HUDEP-2 (cell line): ENCODE data around the gene PROSER3.
"Not testable (repeated sequence)": the region's sequence is repeated elsewhere in the genome, so short reads cannot be mapped to it uniquely, and the experiment has no call there.

Source experiments
- DNase-seq, 76 experiments: peaks; one replicate each; lab custom pipeline; 2025; ENCODE audit not compliant: unreplicated experiment in 76 of 76; lab: John Stamatoyannopoulos, UW

PROSER3 gene

DNA sequence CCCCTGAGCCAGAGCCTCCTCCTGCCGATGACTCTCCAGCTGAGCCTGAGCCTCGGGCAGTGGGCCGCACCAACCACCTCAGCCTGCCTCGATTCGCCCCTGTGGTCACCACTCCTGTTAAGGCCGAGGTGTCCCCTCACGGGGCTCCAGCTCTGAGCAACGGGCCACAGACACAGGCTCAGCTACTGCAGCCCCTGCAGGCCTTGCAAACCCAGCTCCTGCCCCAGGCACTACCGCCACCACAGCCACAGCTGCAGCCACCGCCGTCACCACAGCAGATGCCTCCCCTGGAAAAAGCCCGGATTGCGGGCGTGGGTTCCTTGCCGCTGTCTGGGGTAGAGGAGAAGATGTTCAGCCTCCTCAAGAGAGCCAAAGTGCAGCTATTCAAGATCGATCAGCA, 36.6 kb upstream of the PROSER3 start:
- no peak for DNase-seq

DNA sequence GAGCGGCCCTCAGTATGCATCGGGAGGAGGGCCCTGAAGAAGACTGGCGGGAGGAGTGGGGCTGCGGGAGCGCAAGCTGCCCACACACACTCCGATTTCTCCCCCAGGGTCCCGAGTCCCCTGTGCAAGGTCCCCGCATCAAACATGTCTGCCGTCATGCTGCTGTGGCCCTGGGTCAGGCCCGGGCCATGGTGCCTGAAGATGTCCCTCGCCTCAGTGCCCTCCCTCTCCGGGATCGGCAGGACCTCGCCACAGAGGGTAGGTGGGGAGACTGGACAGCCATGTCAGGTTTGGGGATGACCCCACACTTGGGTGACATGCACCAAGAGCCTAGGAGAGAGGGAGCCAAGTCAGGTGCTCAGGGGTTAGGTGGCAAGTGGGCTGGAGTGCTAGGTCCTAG, 35.5 kb upstream of the PROSER3 start:
- DNase-seq = no peak

DNA sequence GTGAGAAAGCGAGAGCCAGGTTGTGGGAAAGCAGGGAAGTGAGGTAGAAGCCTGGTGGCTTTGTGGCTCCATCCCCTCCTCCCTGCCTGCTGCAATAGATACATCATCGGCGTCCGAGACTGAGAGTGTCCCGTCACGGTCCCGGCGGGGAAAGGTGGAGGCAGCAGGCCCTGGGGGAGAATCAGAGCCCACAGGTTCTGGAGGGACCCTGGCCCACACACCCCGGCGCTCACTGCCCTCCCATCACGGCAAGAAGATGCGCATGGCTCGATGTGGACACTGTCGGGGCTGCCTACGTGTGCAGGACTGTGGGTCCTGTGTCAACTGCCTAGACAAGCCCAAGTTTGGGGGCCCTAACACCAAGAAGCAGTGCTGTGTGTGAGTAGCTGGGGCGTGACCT, 35.1 kb upstream of the PROSER3 start:
- DNase-seq = no peak

DNA sequence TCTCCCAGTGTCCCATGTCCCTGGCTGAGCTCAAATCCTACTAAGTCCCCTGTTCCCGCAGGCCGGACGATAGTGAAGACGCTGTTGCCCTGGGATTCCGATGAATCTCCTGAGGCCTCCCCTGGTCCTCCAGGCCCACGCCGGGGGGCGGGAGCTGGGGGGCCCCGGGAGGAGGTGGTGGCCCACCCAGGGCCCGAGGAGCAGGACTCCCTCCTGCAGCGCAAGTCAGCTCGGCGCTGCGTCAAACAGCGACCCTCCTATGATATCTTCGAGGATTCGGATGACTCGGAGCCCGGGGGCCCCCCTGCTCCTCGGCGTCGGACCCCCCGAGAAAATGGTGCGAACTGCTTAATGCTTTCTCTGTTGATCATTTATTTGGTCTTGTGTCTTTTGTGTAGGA, 34.3 kb upstream of the PROSER3 start:
- DNase-seq = no peak

DNA sequence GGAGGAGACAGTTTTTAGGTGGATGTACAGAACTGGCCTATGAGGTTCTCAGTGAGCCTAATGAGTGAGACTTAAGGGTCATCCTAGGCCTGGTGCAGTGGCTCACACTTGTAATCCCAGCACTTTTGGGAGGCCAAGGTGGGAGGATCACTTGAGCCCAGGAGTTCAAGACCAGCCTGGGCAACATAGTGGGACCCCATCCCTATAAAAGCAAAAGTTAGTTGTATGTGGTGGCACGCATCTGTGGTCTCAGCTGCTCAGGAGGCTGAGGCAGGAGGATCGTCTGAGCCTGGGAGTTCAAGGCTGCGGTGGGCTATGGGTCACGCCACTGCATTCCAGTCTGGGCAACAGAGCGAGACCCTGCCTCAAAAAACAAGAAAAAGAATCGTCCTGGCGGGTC, 33.8 kb upstream of the PROSER3 start:
- not testable (repeated sequence) for DNase-seq

DNA sequence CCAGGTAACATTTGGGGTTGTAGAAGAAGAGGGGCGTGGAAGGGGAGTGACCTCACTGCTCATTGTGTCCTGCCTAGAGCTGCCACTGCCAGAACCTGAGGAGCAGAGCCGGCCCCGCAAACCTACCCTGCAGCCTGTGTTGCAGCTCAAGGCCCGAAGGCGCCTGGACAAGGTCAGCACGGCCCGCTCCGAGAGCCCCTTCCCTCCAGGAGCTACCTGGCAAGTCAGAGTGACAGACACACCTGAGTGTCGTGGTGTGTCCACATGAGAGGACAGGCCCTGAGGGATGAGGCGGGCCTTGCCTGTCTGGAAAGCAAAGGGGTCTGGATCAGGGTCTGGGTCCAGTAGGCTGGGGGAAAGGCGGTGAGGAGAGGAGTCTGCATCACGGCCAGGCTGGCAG, 33.4 kb upstream of the PROSER3 start:
- no peak for DNase-seq

DNA sequence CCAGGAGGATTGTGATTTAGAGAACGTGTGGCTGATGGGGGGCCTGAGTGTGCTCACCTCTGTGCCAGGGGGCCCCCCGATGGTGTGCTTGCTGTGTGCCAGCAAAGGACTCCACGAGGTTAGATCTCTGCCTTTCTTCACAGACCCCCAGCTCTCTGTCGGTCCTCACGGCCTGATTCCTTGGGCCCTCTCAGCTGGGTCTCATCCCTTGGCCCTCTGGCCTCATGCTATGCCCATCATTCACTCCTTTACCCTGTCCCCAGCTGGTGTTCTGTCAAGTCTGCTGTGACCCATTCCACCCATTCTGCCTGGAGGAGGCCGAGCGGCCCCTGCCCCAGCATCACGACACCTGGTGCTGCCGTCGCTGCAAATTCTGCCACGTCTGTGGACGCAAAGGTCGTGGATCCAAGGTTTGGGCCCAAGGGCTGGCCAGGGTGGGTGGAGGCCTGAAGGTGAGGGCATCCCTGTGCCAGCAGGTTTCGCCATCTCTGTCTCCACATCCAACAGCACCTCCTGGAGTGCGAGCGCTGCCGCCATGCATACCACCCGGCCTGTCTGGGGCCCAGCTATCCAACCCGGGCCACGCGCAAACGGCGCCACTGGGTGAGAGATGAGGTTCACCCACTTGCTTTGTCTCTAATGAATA, 32.6 kb upstream of the PROSER3 start:
- no peak for DNase-seq

DNA sequence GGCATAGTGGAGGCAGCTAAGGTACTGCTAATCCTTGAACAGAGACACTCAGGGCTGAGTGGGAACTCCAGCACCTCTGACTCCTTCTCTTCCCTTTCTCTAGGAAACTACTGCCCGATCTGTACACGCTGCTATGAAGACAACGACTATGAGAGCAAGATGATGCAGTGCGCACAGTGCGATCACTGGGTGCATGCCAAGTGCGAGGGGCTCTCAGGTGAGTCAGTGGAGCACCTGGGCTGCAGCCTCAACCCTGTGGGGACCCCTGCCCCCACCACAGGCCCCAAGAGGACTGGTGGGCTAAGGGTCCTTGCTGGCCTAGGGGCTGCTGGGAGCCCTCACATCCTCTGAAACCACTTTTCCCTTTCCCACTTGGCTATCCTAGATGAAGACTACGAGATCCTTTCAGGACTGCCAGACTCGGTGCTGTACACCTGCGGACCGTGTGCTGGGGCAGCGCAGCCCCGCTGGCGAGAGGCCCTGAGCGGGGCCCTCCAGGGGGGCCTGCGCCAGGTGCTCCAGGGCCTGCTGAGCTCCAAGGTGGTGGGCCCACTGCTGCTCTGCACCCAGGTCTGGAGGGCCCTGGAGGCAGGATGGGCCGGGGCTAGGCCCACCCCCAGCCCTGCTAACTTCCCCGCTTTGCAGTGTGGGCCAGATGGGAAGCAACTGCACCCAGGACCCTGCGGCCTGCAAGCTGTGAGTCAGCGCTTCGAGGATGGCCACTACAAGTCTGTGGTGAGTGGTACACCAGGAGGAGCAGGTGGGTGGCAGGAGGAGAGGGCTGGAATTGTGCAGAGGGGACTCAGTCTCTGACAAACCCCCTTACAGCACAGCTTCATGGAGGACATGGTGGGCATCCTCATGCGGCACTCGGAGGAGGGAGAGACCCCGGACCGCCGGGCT, 30.7 kb upstream of the PROSER3 start:
- no peak for DNase-seq

DNA sequence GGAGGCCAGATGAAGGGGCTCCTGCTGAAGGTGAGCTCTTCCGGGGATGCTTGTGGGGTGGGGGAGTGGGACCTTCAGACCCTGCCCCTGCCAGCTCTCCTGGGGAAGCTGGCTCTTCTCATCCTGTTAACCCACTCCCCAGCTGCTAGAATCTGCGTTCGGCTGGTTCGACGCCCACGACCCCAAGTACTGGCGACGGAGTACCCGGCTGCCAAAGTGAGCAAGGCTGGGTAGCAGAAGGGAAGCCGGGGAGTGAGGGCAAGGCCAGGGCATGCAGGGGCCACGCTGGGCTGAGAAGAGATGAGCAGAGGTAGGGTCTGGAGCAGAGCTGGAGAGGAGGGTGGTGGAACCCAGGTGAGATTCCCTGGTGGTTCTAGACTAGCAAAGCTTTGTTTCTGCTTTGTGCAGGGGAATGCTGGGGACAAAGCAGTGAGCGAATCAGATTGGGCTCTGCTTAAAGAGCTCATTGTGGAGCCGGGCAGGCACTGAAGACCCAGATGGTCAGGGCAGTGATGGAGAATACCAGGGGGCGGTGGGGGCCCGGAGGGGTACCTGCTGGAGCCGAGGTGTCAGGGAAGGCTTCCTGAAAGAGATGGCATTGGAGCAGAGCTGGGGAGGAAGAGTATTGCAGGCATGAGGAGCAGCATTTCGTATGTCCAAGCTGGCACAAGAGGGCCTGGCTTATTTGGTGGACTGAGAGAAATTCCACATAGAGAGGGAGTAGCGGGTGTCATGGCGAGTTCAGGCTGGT, 29.8 kb upstream of the PROSER3 start:
- DNase-seq = no peak

DNA sequence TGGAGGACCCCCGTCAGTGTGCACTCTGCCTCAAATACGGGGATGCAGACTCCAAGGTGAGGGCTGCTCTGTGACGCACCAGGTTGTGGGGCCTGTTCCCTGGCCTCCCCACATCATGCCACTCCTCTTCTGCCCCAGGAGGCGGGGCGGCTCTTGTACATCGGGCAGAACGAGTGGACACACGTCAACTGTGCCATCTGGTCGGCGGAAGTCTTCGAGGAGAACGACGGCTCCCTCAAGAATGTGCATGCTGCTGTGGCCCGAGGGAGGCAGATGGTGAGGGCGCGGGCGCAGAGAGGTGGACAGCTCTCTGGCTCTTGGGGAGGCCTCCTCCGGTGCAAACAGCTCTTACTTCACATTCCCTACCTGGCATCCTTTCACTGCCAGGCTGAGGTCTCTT, 29.0 kb upstream of the PROSER3 start:
- no peak for DNase-seq

DNA sequence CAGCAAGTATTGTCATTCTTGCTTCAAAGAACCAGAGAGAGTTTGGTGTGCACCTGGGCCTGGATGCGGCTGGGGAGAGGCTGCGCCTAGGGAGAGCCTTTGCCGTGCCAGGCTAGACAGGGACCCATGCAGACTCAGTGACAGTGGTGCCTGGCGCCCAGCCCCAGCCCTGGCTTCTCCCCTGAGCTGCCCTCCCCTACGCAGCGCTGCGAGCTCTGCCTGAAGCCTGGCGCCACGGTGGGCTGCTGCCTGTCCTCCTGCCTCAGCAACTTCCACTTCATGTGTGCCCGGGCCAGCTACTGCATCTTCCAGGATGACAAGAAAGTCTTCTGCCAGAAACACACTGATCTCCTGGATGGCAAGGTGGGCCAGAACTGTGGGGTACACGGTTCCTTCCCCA, 28.2 kb upstream of the PROSER3 start:
- no peak for DNase-seq

DNA sequence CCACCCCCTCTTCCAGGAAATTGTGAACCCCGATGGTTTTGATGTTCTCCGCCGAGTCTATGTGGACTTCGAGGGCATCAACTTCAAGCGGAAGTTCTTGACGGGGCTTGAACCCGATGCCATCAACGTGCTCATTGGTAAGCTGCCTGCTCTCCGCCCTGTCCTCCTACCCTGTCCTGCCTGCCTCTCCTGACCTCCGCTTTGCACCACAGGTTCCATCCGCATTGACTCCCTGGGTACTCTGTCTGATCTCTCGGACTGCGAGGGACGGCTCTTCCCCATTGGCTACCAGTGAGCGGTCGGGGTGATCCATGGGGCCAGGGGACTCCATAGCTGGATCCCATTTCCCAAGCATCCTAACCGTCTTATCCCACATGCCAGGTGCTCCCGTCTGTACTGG, 27.6 kb upstream of the PROSER3 start:
- no peak for DNase-seq

DNA sequence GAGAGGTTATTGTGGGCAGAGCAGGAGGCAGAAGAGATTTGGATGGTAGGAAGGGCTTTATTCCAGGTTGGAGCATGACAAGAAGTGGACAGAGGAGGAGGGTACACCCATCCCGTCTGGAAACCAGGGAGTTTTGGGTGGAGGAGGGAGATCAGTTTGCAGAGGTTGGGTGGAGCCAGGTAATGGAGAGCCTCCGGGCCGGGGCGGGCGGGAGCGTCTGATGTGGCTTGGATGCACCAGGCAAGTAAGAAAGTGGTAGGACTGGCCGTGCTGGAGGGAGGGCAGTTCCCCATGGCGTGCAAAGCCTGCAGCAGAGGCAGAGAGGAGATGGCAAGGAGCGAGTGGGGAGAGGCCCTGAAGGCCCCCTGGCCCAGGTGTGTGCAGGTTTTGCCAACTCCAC, 26.6 kb upstream of the PROSER3 start:
- no peak for DNase-seq

DNA sequence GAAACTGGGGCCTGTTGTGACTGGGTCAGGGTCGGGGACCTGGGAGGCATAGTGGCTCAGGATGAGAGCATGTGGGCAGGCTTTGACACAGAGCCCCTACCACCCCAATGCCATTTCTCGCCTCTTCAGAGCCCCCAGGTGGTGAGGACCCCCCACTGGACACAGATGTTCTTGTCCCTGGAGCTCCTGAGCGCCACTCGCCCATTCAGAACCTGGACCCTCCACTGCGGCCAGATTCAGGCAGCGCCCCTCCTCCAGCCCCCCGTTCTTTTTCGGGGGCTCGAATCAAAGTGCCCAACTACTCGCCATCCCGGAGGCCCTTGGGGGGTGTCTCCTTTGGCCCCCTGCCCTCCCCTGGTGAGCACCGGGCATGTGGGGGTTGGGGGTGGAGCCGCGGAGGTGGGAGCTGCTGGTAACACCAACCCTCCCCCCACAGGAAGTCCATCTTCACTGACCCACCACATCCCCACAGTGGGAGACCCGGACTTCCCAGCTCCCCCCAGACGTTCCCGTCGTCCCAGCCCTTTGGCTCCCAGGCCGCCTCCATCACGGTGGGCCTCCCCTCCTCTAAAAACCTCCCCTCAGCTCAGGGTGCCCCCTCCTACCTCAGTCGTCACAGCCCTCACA, 26.1 kb upstream of the PROSER3 start:
- DNase-seq = no peak

DNA sequence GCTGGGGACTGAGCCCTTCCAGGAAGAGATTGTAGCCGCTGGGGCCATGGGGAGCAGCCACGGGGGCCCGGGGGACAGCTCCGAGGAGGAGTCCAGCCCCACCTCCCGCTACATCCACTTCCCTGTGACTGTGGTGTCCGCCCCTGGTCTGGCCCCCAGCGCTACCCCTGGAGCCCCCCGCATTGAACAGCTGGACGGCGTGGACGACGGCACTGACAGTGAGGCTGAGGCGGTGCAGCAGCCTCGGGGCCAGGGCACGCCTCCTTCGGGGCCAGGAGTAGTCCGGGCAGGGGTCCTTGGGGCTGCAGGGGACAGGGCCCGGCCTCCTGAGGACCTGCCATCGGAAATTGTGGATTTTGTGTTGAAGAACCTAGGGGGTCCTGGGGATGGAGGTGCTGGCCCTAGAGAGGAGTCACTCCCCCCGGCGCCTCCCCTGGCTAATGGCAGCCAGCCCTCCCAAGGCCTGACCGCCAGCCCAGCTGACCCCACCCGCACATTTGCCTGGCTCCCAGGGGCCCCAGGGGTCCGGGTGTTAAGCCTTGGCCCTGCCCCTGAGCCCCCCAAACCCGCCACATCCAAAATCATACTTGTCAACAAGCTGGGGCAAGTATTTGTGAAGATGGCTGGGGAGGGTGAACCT, 25.3 kb upstream of the PROSER3 start:
- DNase-seq = no peak

DNA sequence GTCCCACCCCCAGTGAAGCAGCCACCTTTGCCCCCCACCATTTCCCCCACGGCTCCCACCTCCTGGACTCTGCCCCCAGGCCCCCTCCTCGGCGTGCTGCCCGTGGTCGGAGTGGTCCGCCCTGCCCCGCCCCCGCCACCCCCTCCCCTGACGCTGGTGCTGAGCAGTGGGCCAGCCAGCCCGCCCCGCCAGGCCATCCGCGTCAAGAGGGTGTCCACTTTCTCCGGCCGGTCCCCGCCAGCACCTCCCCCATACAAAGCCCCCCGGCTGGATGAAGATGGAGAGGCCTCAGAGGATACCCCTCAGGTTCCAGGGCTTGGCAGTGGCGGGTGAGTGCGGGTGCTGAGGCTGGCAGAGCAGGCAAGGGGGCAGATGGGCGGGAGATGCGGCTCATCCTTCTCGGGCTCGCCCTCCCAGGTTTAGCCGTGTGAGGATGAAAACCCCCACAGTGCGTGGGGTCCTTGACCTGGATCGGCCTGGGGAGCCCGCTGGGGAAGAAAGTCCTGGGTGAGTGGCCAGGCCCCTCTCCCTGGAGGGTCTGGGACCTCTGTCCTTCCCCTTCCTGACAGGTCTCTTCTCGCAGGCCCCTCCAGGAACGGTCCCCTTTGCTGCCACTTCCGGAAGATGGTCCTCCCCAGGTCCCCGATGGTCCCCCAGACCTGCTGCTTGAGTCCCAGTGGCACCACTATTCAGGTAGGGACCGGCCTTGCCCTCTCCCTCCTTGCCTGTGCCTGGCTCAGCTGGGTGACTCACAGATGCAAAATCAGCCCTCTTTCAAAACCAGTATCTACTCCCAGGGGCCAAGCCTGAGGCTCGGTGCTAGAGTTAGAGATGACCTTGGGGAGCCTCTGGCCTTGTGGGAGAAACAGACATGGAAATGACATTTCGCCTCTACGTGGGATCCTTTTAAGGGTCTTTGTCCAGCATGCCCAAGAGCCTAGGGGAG, 24.5 kb upstream of the PROSER3 start:
- no peak for DNase-seq

DNA sequence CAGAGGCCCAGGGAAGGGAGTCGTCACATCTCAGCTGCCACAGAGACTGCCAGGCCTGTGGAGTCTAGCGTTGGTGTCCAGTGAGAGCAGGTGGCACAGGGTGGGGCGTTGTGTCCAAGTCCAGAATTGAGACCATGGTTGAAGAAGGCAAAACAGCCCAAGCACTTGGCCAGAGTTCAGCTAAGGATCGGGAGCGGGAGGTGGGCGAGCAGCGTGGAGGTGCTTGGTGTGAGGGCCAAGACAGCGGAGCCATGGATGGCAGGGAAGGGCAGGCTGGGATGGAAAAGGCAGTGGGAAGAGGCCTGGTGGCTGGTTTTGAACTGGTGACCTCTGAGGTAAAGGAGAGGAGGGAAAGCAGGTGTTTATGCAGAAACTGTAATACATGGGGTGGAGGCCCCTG, 23.7 kb upstream of the PROSER3 start:
- no peak for DNase-seq

DNA sequence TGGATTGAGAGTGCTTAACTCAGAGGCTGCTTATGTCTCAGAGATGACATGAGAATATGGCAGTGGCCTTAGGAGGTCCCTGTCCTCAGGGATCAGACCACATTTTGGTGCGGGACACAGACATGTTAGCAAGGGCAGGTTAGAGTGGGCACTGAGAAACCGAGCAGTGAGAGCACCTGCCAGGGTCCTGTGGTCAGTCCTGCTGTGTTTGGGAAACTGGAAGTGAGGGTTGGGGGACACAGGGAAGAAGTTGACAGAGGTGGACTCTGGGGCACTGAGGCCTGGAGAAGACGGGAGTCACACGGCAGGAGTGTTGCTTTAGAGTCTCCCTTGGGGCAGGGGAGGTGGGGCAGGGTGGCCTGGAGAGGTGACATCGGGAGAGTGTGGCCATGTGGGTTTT, 23.1 kb upstream of the PROSER3 start:
- no peak for DNase-seq
